Measurements from ENCODE around the gene CAMKK2. TPM values are rescaled to one million over a fixed set of nuclear protein-coding genes. Genes with fewer than 3 reads are reported as not detected.

Gene CAMKK2
- total and polyA plus RNA-seq, 9 of the 15 experiments (the other 6 are each of a cell fraction or from before 2014, with no cell fraction given) = 4.3 to 32.0 (median 18.2) TPM

DNA sequence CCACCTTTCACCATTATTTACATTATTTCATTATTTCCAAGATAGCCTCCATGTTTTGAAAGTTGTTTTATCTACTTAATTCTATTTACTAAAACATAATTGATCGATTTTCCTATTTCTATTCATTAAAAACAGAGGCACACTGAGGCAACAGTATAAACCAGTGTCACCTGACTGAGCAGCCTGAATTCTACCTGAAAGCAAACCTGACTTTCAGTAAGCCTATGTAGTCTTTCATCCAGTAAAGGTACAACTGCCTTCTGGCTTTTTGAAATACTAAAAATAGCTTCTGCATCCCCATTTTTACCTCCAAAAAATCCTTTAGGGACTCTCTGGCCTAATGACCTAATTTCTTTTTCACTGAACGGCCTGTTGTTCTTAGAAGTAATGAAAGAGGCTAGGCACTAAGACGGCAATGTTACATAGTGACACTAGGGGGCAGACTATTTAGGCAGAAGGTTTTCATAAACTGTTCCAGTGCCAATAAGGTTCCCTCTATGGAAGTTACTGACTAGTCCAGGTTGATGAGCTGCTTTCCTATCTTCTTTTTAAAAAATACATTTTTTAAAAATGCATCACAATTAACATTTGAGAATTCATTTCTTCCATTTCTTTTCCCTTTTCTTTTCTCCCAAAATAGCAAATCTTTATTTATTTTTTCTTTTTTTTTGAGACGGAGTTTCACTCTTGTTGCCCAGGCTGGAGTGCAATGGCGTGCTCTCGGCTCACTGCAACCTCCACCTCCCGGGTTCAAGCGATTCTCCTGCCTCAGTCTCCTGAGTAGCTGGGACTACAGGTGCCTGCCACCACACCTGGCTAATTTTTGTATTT lies 38.2 kb upstream of the CAMKK2 start (continued):
- TF ChIP-seq MIER1 (IDR thresholded peaks at IDR 0.05; ENCODE audit: low read depth) (no peak), RBM14 (IDR thresholded peaks at IDR 0.05; ENCODE audit: borderline replicate concordance, insufficient read depth, low read depth, low read length) (no peak), RBM34 (IDR thresholded peaks at IDR 0.05; ENCODE audit: borderline replicate concordance, insufficient read depth, low read length) (no peak), KLF1 (tag; IDR thresholded peaks at IDR 0.05) (no peak), IRF9 (tag; IDR thresholded peaks at IDR 0.05) (no peak), CREB1 (IDR thresholded peaks at IDR 0.05) (no peak), CREB1 (CRISPR knock-in tag; IDR thresholded peaks at IDR 0.05) (no peak), C11orf30 (IDR thresholded peaks at IDR 0.05; ENCODE audit: low read depth) (no peak)
- TF ChIP-seq, protein P1, sequence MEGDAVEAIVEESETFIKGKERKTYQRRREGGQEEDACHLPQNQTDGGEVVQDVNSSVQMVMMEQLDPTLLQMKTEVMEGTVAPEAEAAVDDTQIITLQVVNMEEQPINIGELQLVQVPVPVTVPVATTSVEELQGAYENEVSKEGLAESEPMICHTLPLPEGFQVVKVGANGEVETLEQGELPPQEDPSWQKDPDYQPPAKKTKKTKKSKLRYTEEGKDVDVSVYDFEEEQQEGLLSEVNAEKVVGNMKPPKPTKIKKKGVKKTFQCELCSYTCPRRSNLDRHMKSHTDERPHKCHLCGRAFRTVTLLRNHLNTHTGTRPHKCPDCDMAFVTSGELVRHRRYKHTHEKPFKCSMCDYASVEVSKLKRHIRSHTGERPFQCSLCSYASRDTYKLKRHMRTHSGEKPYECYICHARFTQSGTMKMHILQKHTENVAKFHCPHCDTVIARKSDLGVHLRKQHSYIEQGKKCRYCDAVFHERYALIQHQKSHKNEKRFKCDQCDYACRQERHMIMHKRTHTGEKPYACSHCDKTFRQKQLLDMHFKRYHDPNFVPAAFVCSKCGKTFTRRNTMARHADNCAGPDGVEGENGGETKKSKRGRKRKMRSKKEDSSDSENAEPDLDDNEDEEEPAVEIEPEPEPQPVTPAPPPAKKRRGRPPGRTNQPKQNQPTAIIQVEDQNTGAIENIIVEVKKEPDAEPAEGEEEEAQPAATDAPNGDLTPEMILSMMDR (IDR thresholded peaks at IDR 0.05 in 2 of 3, conservative IDR thresholded peaks at IDR 0.05 in 1 of 3; ENCODE audit: insufficient read depth in 2 of 3, low read depth in 1 of 3, low read length in 3 of 3) = peak; percentile 71 to 84 (median 81)
- TF ChIP-seq, protein P2, sequence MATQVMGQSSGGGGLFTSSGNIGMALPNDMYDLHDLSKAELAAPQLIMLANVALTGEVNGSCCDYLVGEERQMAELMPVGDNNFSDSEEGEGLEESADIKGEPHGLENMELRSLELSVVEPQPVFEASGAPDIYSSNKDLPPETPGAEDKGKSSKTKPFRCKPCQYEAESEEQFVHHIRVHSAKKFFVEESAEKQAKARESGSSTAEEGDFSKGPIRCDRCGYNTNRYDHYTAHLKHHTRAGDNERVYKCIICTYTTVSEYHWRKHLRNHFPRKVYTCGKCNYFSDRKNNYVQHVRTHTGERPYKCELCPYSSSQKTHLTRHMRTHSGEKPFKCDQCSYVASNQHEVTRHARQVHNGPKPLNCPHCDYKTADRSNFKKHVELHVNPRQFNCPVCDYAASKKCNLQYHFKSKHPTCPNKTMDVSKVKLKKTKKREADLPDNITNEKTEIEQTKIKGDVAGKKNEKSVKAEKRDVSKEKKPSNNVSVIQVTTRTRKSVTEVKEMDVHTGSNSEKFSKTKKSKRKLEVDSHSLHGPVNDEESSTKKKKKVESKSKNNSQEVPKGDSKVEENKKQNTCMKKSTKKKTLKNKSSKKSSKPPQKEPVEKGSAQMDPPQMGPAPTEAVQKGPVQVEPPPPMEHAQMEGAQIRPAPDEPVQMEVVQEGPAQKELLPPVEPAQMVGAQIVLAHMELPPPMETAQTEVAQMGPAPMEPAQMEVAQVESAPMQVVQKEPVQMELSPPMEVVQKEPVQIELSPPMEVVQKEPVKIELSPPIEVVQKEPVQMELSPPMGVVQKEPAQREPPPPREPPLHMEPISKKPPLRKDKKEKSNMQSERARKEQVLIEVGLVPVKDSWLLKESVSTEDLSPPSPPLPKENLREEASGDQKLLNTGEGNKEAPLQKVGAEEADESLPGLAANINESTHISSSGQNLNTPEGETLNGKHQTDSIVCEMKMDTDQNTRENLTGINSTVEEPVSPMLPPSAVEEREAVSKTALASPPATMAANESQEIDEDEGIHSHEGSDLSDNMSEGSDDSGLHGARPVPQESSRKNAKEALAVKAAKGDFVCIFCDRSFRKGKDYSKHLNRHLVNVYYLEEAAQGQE (IDR thresholded peaks at IDR 0.05; ENCODE audit: borderline replicate concordance) = peak; percentile 60; the same call in 1 of the 2 replicates
- TF ChIP-seq, protein P2 (CRISPR knock-in tag; IDR thresholded peaks at IDR 0.05; ENCODE audit: low read depth) = no peak
- TF ChIP-seq, protein P3, sequence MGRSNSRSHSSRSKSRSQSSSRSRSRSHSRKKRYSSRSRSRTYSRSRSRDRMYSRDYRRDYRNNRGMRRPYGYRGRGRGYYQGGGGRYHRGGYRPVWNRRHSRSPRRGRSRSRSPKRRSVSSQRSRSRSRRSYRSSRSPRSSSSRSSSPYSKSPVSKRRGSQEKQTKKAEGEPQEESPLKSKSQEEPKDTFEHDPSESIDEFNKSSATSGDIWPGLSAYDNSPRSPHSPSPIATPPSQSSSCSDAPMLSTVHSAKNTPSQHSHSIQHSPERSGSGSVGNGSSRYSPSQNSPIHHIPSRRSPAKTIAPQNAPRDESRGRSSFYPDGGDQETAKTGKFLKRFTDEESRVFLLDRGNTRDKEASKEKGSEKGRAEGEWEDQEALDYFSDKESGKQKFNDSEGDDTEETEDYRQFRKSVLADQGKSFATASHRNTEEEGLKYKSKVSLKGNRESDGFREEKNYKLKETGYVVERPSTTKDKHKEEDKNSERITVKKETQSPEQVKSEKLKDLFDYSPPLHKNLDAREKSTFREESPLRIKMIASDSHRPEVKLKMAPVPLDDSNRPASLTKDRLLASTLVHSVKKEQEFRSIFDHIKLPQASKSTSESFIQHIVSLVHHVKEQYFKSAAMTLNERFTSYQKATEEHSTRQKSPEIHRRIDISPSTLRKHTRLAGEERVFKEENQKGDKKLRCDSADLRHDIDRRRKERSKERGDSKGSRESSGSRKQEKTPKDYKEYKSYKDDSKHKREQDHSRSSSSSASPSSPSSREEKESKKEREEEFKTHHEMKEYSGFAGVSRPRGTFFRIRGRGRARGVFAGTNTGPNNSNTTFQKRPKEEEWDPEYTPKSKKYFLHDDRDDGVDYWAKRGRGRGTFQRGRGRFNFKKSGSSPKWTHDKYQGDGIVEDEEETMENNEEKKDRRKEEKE (IDR thresholded peaks at IDR 0.05; ENCODE audit: borderline replicate concordance in 1 of 2, control insufficient read depth in 1 of 2, low read depth in 2 of 2, low read length in 1 of 2) = no peak

Data from K562 (cell line).